COLO829 (cell line): ENCODE results near the gene TANGO2.

ENCODE experiments used
- DNase-seq: peaks from one replicate; pipeline ENCODE4 v3.0.0; 2012; ENCODE audit warnings: low spot score

TANGO2 gene

DNA sequence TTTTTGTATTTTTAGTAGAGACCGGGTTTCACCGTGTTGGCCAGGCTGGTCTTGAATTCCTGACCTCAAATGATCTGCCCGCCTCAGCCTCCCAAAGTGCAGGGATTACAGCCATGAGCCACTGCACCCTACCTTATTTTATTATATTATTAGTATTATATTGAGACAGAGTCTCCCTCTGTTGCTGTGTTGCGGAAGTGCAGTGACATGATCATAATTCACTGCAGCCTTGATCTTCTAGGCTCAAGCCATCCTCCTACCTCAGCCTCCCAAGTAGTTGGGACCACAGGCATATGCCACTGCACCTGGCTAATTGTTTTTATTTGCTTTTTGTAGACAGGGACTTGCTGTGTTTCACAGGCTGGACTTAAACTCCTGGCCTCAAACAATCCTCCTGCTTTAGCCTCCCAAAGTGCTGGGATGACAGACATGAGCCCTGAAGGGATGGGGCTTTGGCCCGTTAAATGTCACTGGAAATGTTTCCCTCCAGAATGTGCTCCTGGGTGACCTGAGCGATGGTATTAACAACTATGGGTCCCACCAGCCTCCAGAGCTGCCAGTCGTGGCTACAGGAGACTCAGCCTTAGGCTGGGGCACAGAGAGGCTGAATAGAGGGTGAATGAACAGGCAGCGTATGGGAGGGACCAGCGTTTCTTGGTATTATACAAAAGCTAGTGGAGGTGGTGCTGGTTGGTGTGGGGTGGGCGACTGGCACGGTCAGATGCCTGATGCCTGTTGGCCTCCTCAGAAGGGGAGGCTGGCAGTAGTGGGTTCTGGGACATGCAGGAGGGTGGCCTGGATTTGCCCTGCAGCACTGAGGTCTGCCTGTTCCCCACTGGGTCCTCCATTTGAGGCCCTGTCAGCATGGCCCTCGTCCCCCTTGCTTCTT, 7.3 kb downstream of the TANGO2 start:
- DNase-seq = no peak

DNA sequence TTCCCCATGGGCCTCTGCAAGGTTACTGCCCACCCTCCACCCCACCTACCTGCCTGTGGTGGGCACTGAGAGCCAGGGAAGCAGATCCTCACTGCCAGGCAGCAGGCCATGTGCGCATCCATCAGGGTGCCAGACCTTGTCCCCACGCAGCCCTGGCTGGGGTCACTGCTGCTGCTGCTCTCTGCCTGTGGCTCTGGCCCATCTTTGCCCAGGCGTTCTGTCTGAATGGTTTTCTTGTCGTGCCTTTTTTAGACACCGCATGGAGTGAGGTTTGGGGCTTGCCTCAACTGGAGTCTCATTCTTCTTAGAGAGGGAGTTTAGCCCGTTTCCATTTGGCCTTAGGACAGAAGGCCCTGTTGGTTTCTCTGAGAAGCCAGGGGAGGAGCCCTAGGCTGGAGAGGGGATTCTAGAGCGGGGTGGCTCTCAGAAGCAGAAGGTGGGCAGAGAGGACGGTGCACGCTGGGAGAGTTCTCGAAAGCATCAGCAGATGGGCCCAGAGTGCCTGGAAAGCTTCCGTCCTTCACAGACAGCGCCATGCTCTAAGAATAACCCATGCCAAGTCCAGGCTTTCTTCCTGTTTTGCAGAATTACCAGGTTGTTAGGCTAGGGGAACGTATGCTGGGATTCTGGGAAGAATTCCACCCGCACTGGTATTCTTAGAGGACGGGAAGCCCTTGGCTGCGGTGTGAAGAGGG, 8.1 kb downstream of the TANGO2 start:
- DNase-seq = no peak

GRCh38 chr22:20029550-20030225, 8.8 kb downstream of the TANGO2 start:
- no peak for DNase-seq

DNA sequence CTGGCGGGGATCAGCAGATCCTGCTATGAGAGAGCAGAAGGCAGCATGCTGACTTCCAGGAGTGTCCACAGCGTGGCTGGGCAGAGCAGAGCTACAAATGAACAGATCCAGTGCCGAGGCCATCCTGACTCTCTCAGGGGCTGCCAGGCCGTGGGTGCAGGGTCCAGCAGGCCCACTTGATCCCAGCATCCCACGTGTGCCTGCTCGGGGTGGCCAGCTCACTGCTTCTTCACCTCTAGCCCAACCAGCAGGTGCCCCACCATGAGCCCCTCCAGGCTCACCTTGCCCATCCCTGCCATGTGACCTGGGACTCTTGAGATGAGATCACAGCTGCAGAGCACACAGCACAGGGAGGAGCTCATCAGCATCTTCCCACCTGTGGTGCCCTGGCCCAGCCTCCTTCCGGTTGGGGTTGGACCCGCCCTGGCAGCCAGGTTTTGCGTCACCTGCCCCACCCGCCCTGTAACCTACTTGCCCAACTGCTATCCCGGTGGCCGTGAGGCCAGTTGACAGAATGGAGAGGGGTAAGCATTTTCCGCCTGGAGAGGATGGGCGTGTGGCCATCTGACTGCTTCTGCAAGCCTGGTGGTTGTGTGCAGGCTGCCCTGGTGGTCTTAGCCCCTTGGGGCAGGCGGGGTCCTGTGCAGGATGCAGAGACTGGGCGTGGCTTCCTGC, 11.0 kb downstream of the TANGO2 start:
- no peak for DNase-seq

DNA sequence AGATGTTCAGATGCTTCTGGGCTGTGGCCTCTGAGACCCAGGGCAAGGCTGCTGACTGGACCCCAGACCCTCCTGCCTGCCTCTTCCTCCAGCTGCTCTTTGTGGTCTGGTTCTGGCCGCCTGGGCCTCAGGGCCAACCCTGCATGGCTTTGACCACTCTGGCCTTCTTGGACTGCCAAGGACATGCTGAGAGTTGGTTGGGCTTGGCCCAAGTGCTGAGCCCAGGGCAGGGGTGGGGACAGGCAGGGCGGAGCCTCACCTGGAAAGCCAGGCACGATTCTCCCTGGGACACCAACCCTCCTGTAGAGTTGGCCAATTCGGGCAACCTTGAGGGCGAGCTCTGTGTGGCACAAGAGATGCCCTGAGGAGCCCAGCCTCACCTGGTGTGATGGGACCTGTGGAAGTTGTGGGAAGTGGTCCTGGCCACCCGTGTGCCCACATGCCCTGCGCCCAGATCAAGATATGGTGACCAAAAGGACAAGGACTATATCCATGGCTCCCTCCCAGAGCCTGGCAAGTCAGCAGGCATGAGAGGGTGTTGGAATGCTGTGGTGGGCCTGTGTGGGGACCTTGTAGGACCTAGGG, 11.6 kb downstream of the TANGO2 start:
- DNase-seq = no peak

DNA sequence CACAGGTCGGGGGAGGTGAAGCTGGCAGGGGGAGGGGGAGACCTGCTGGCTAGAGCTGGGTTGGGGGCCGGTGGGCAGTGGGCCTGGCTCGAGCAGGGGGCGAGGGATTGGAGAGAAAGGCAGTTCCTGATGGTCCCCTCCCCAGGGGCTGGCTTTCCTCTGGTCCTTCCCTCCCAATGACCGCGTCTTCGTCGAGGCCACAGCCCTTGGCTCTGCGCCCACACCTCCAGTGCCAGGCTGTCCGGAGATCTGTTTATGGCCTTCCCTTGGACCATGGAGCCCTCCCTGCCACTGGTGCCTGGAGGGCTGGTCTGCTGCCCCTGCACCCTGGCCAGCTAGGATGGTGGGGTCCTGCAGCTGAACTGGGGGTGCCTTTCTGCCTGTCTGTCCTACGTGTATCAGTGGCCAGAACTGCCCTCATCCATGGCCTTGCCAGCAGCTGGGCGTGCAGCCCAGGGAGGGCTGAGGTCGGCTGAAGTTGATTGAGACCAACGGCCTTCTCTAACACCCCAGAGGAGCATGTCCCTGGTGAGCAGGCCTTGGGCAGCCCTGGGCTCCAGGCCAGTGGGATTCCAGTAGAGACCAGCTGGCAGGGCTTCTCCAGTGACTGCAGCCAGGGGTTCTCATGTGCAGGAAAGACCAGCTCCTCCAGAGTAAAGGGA, 12.3 kb downstream of the TANGO2 start:
- no peak for DNase-seq

GRCh38 chr22:20034143-20034542, 13.2 kb downstream of the TANGO2 start:
- no peak for DNase-seq

- DNase-seq = no peak
These were observed 14.6 kb downstream of the TANGO2 start for GRCh38 chr22:20035375-20036083.

GRCh38 chr22:20036084-20036482, 15.2 kb downstream of the TANGO2 start:
- no peak for DNase-seq

- DNase-seq = no peak
These were observed 15.9 kb downstream of the TANGO2 start for GRCh38 chr22:20036535-20037392.

- DNase-seq = no peak
These were observed 16.5 kb downstream of the TANGO2 start for GRCh38 chr22:20037419-20037818.

GRCh38 chr22:20038574-20038973, 17.7 kb downstream of the TANGO2 start:
- no peak for DNase-seq

DNA sequence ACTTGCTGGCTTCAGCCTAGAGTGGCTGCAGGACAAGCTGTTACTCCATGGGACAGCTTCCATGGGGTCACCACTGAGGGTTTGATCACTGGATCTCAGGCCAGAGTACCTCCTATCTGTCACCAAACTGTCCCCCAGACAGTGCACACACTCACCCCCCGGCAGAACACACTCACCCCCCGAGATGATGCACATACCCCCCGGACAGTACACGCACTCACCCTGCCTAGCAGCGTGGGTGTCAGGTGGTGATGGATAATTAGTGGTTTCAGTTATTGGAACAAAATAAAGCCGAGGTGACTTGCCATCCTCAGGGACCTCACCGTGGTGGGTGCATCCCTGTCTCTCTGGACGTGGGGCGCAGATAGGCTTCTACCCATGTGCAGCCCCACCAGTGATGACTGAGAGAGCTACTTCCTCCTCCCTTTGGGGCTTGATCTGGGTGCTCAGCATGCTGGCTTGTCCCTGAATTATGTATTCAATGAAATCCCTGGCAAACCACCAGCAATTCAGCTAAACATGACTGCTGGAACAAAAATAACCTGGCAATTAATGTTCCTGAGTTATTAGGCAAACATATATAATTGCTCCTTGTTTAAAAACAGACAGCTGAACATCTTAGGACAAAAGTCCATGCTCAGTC, 18.9 kb downstream of the TANGO2 start:
- DNase-seq = no peak

GRCh38 chr22:20040327-20041200, 19.7 kb downstream of the TANGO2 start:
- no peak for DNase-seq

DNA sequence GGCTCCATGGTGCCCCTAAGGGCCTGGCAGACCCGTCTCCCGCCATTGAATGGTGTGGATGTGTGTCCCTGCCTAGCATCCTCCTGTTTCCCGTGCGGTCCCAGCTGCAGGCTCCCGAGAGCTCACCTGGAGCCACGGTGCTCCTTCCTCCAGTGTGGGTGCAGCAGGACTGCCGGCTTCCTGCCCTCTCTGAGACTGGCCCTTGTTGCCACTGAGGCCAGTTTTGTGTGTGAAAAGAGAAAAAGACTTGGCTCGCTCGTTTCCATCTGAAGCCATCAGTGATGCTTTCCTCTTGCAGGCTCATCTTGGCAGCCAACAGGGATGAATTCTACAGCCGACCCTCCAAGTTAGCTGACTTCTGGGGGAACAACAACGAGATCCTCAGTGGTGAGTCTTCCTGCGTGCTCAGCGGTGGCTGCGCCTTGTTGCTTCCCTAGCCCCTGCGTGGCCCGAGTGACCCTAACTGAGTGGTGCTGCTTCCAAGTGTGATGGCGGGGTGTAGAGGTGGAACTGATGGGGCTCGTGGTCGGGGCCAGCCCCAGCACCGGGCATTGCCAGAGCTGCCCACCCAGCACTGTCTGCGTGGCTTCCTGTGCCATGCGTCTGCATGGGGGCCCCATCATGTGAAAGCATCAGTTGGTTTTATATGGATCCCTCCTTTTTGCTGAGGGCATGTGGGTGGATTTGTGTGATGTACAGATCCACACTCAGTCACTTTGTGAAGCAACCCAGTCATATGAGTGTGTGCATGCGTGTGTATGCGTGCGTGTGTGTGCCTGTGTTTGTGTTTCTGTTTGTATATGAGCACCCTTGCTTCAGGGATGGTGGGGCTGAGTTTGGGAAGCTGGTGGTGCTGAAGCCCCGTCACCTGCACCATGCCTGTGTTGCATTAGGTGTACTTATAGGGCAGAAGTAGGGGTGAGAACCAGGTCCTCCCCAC, 22.4 kb downstream of the TANGO2 start:
- DNase-seq = no peak

DNA sequence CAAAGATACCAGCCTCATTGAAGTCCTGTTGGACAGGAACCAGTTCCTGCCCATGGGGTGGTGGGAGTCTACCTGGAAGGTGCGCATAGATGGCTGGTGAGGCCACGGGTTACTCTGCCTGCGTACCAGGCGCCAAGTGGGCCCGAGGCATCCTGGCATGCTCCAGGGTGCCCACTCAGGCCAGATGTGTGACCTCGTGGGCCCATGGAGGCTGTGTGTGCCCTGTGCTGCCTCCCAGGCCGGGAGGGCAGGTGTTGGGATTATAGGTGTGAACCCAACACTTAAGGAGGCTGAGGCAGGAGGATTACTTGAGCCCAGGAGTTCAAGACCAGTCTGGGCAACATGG, 23.1 kb downstream of the TANGO2 start:
- DNase-seq = no peak

- no peak for DNase-seq
These were observed 23.7 kb downstream of the TANGO2 start for GRCh38 chr22:20044495-20045151.
